GM12874 (cell line): ENCODE data around the gene NAPSA.
A peak's percentile ranks its signal among the peaks of the same experiment; 100 is the strongest.

Source experiments
- TF ChIP-seq, protein P1 (sequence below): IDR thresholded peaks from 2 replicates; pipeline ENCODE4 v1.5.1; 2011; ENCODE audit warnings: low read depth, mild to moderate bottlenecking, control low read depth, low read length, moderate library complexity; ENCODE audit not compliant: insufficient read depth

NAPSA gene

GRCh38 chr19:50406156-50406820, 40.8 kb upstream of the NAPSA start:
- TF ChIP-seq, protein P1, sequence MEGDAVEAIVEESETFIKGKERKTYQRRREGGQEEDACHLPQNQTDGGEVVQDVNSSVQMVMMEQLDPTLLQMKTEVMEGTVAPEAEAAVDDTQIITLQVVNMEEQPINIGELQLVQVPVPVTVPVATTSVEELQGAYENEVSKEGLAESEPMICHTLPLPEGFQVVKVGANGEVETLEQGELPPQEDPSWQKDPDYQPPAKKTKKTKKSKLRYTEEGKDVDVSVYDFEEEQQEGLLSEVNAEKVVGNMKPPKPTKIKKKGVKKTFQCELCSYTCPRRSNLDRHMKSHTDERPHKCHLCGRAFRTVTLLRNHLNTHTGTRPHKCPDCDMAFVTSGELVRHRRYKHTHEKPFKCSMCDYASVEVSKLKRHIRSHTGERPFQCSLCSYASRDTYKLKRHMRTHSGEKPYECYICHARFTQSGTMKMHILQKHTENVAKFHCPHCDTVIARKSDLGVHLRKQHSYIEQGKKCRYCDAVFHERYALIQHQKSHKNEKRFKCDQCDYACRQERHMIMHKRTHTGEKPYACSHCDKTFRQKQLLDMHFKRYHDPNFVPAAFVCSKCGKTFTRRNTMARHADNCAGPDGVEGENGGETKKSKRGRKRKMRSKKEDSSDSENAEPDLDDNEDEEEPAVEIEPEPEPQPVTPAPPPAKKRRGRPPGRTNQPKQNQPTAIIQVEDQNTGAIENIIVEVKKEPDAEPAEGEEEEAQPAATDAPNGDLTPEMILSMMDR = no peak

DNA sequence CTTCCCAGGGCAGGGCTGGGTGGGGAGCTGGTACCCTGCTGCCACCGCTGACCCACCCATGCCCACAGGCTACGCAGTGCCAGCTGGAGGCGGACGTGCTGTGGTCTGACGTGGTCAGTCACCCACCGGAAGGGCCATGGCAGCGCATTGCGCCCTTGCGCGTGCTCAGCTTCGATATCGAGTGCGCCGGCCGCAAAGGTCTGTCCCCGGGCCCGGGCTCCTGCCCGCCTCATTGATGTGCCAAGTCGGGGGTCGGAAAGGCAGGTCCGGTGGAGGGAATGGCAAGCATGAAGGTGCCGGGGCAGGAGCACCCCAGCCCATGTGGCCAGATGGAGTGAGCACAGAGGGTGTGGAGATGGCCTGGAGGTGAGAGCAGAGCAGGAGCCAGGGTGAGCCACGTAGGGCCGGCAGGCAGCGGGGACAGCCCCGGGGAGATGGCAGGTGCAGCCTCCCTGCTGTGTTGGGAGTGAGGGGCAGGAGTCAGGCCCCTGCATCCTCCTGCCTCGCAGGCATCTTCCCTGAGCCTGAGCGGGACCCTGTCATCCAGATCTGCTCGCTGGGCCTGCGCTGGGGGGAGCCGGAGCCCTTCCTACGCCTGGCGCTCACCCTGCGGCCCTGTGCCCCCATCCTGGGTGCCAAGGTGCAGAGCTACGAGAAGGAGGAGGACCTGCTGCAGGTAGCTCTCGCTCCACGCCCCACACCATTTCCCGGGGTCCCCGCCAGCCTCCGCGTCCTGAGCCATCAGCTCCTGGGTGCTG, 37.3 kb upstream of the NAPSA start:
- TF ChIP-seq, protein P1 = no peak

DNA sequence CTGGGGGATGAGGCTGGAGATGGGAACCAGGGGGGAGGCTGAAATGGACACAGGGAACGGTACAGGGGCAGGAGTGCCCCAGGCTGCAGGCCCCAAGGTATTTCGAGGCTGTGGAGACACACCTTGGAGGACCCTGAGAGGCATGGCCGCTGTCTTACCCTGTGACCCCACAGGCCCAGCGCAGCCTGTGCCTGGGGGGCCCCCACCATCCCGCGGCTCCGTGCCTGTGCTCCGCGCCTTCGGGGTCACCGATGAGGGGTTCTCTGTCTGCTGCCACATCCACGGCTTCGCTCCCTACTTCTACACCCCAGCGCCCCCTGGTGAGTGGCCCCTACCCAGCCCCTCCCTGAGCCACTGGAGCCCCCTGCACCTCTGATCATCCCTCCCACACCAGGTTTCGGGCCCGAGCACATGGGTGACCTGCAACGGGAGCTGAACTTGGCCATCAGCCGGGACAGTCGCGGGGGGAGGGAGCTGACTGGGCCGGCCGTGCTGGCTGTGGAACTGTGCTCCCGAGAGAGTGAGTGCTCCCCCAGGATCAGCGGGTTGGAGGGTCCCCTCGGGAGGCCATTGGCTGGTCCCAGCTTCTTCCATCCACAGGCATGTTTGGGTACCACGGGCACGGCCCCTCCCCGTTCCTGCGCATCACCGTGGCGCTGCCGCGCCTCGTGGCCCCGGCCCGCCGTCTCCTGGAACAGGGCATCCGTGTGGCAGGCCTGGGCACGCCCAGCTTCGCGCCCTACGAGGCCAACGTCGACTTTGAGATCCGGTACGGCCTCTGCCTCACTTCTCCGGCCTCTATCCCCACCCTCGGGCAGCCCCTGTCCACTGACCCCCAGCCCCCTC, 36.4 kb upstream of the NAPSA start:
- TF ChIP-seq, protein P1 = peak; percentile 15; the same call in 1 of the 2 replicates

GRCh38 chr19:50399368-50399745, 33.9 kb upstream of the NAPSA start:
- TF ChIP-seq, protein P1 = no peak

DNA sequence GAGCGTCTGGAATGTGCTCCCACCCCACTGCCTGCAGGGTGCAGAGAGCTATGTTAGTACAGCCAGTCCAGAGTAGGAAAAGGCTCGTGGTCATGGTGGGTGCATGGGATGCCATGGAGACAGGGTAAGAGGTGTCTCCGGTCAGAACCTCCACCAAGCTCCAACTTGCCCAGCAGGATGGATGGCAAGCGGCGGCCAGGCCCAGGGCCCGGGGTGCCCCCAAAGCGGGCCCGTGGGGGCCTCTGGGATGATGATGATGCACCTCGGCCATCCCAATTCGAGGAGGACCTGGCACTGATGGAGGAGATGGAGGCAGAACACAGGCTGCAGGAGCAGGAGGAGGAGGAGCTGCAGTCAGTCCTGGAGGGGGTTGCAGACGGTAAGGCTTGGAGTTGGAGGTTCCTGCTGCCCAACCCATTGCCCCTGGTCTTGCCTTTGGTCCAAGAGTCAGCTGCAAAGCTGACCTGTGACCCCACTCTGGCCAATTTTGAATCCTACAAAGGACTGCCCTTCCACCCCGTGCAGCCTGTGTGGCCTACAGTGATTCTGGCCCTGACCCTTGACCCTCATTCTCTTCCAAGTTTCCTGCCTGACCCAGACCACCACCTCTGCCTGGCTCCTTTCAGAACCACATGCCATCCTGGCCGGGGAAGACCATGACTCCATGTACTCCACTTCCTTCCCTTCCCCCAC, 33.4 kb upstream of the NAPSA start:
- TF ChIP-seq, protein P1 = no peak

- TF ChIP-seq, protein P1 = no peak
Observed at GRCh38 chr19:50394017-50394416, 28.6 kb upstream of the NAPSA start.
